HG02623 (cell line): Measurements from ENCODE around the gene ADISSP.

Source experiments
- ATAC-seq: cut with Tn5 transposase; IDR thresholded peaks from one replicate; pipeline ENCODE4 v1.9.1; 2021; ENCODE audit warnings: moderate library complexity; ENCODE audit not compliant: unreplicated experiment

Gene ADISSP

GRCh38 chr20:3720068-3720467 lies 47.5 kb downstream of the ADISSP start:
- no peak for ATAC-seq

- ATAC-seq = no peak
Observed at GRCh38 chr20:3719046-3719445, 48.5 kb downstream of the ADISSP start.

GRCh38 chr20:3716195-3716834 lies 51.2 kb downstream of the ADISSP start:
- no peak for ATAC-seq

- ATAC-seq = no peak
Observed at GRCh38 chr20:3714092-3714491, 53.5 kb downstream of the ADISSP start.

- ATAC-seq = no peak
Observed at GRCh38 chr20:3712279-3712873, 55.2 kb downstream of the ADISSP start, which contains the start of gene SIGLEC1. Gene SIGLEC1, minus strand, starts transcription at chr20:3712600. Its CDS starts 5,472 bp downstream, at chr20:3707128.

- ATAC-seq = no peak
Observed at GRCh38 chr20:3711484-3711941, 56.0 kb downstream of the ADISSP start.

- no peak for ATAC-seq
Observed at GRCh38 chr20:3710703-3711483, 56.7 kb downstream of the ADISSP start.

- no peak for ATAC-seq
Observed at GRCh38 chr20:3710011-3710466, 57.5 kb downstream of the ADISSP start.

GRCh38 chr20:3707508-3707899 lies 60.0 kb downstream of the ADISSP start:
- ATAC-seq = no peak

- no peak for ATAC-seq
Observed at GRCh38 chr20:3706774-3707507, 60.6 kb downstream of the ADISSP start.

GRCh38 chr20:3705970-3706739 lies 61.4 kb downstream of the ADISSP start:
- ATAC-seq = no peak

GRCh38 chr20:3705491-3705969 lies 62.0 kb downstream of the ADISSP start:
- no peak for ATAC-seq

GRCh38 chr20:3704087-3704486 lies 63.5 kb downstream of the ADISSP start:
- ATAC-seq = no peak
